Measurements from ENCODE around the gene OR52M1. TPM values are rescaled to one million over a fixed set of nuclear protein-coding genes. Genes with fewer than 3 reads are reported as not detected.

Gene OR52M1
- total and polyA plus RNA-seq, 2 donors: not detected

DNA sequence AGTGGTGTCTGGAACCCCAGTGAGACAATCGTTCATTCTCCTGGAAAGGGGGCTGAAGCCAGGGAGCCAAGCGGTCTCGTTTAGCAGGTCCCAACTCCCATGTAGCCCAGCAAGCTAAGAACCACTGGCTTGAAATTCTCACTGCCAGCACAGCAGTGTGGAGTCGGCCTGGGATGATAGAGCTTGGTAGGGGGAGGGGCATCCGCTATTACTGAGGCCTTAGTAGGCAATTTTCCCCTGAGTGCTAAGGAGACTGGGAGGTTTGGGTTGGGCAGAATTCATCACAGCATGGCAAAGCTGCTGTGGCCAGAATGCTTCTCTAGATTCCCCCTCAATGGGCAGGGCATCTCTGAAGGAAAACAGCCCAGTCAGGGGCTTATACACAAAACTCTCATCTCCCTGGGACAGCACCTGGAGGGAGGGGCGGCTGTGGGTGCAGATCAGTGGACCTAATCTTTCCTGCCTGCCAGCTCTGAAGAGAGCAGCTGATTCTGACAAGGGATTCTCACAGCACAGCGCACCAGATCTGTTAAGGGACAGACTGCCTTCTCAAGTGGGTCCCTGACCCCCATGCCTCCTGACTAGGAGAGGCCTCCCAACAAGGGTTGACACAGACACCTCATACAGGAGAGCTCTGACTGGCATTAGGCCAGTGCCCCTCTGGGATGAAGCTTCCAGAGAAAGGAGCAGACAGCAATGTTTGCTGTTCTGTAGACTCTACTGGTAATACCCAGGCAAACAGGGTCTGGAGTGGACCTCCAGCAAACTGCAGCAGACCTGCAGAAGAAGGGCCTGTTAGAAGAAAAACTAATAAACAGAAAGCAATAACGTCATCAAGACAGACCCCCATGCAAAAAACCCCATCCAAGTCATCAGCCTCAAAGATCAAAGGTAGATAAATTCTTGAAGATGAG is 14.8 kb downstream of the OR52M1 start:
- Histone ChIP-seq H3K36me3 (ENCODE audit: control insufficient read depth in 2 of 2, insufficient read depth in 2 of 2, low read length in 1 of 2) (no peaks in the 10 kb centered on the region), H3K9me3 (ENCODE audit: control insufficient read depth in 2 of 2, insufficient read depth in 1 of 2, low read length in 1 of 2) (no peaks in the 10 kb centered on the region), H3K4me1 (ENCODE audit: control insufficient read depth in 2 of 2, insufficient read depth in 2 of 2, low read length in 2 of 2) (no peaks in the 10 kb centered on the region), H3K27me3 (ENCODE audit: control insufficient read depth in 2 of 2, insufficient read depth in 1 of 2, low read length in 1 of 2) (no peaks in the 10 kb centered on the region), H3K4me3 (ENCODE audit: low read length in 2 of 2) (no peak overlapping the region), H3K27ac (ENCODE audit: low read depth in 1 of 2, low read length in 1 of 2) (no peak overlapping the region)
- DNase-seq (ENCODE audit: low read depth in 6 of 9, low spot score in 9 of 9): no peak
- WGBS: 82% methylated on average over 8 of the region's 8 CpGs

DNA sequence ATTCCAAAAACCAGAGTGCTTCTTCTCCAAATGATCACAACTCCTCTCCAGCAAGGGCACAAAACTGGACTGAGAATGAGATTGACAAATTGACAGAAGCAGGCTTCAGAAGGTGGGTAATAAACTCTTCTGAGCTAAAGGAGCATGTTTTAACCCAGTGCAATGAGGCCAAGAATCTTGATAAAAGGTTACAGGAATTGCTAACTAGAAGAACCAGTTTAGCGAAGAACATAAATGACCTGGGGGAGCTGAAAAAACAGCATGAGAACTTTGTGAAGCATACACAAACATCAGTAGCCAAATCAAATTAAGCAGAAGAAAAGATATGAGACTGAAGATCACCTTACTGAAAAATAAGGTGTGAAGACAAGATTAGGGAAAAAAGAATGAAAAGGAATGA is 15.5 kb downstream of the OR52M1 start:
- H3K9me3 ChIP-seq (ENCODE audit: control insufficient read depth in 2 of 2, insufficient read depth in 1 of 2, low read length in 1 of 2): no peaks in the 10 kb centered on the region
- no peaks in the 10 kb centered on the region for H3K36me3 ChIP-seq (ENCODE audit: control insufficient read depth in 2 of 2, insufficient read depth in 2 of 2, low read length in 1 of 2)
- H3K27me3 ChIP-seq (ENCODE audit: control insufficient read depth in 2 of 2, insufficient read depth in 1 of 2, low read length in 1 of 2): no peaks in the 10 kb centered on the region
- H3K27ac ChIP-seq (ENCODE audit: low read depth in 1 of 2, low read length in 1 of 2): no peak overlapping the region
- no peak for DNase-seq (ENCODE audit: low read depth in 6 of 9, low spot score in 9 of 9)
- 91% methylated on average over 1 of the region's 1 CpG for WGBS
- no peak overlapping the region for H3K4me3 ChIP-seq (ENCODE audit: low read length in 2 of 2)
- no peaks in the 10 kb centered on the region for H3K4me1 ChIP-seq (ENCODE audit: control insufficient read depth in 2 of 2, insufficient read depth in 2 of 2, low read length in 2 of 2)

DNA sequence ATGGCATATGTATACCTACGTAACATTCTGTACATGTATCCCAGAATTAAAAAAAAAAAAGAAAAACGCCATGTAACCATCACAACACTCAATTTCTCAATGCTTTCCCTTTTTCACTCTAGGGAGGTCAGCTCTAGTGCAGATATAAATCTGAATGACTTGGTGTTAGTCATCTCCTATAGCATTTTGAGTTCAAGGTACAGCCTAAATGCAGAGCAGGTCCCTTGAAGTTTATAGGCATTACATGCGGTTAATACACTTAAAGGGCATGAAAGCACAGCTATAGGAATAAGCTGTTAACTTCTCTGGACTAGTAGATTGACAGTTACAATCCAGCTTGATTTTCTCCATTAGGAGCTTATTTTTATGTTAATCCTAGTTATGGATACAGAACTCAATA is 20.4 kb downstream of the OR52M1 start:
- DNase-seq (ENCODE audit: low read depth in 6 of 9, low spot score in 9 of 9): no peak
- Histone ChIP-seq H3K36me3 (ENCODE audit: control insufficient read depth in 2 of 2, insufficient read depth in 2 of 2, low read length in 1 of 2) (no peaks in the 10 kb centered on the region), H3K9me3 (ENCODE audit: control insufficient read depth in 2 of 2, insufficient read depth in 1 of 2, low read length in 1 of 2) (no peaks in the 10 kb centered on the region), H3K4me3 (ENCODE audit: low read length in 2 of 2) (no peak overlapping the region), H3K4me1 (ENCODE audit: control insufficient read depth in 2 of 2, insufficient read depth in 2 of 2, low read length in 2 of 2) (no peaks in the 10 kb centered on the region), H3K27ac (ENCODE audit: low read depth in 1 of 2, low read length in 1 of 2) (no peak overlapping the region), H3K27me3 (ENCODE audit: control insufficient read depth in 2 of 2, insufficient read depth in 1 of 2, low read length in 1 of 2) (no peaks in the 10 kb centered on the region)
- WGBS: 90% methylated on average over 3 of the region's 3 CpGs

DNA sequence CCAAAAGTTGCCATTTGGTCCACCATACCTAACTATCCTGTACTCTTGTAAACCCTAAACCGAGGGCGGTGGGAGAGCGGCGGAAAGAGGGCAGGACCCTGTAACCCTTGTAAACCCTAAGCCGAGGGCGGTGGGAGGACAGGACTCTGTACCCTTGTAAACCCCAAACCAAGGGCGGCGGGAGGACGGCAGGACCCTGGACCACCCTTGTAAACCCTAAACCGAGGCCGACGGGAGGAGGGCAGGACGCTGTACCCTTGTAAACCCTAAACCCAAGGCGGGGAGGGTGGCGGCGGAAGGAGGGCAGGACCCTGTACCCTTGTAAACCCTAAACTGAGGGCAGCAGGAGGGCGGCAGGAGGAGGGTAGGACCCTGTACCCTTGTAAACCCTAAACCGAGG is 24.1 kb downstream of the OR52M1 start:
- H3K4me1 ChIP-seq (ENCODE audit: control insufficient read depth in 2 of 2, insufficient read depth in 2 of 2, low read length in 2 of 2): no peaks in the 10 kb centered on the region
- no peak overlapping the region for H3K27ac ChIP-seq (ENCODE audit: low read depth in 1 of 2, low read length in 1 of 2)
- H3K9me3 ChIP-seq (ENCODE audit: control insufficient read depth in 2 of 2, insufficient read depth in 1 of 2, low read length in 1 of 2): no peaks in the 10 kb centered on the region
- WGBS: 95% methylated on average over 18 of the region's 18 CpGs
- no peaks in the 10 kb centered on the region for H3K36me3 ChIP-seq (ENCODE audit: control insufficient read depth in 2 of 2, insufficient read depth in 2 of 2, low read length in 1 of 2)
- no peak overlapping the region for H3K4me3 ChIP-seq (ENCODE audit: low read length in 2 of 2)
- no peak for DNase-seq (ENCODE audit: low read depth in 6 of 9, low spot score in 9 of 9)
- H3K27me3 ChIP-seq (ENCODE audit: control insufficient read depth in 2 of 2, insufficient read depth in 1 of 2, low read length in 1 of 2): no peaks in the 10 kb centered on the region

DNA sequence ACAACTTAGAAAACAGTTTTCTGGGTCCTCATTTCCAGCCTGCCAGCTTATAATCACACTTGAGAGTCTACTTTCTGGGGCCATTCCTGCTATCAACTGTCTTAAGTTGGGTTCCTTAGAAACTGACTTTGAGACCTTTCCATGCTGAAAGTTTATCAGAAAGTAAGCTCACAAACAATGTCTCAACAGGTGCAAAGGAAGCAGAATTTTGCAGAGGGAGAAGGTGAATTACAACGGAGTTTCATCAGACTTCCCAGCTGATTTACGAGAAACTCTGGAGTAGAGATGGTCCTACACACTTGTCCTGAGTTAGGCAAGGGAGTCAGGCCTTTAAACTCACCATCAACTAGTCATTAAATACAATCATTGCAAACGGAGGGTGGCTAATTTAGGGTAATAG is 31.9 kb downstream of the OR52M1 start:
- Histone ChIP-seq H3K9me3 (ENCODE audit: control insufficient read depth in 2 of 2, insufficient read depth in 1 of 2, low read length in 1 of 2) (no peaks in the 10 kb centered on the region), H3K27me3 (ENCODE audit: control insufficient read depth in 2 of 2, insufficient read depth in 1 of 2, low read length in 1 of 2) (peaks cover 0 to 2% of the 10 kb centered on the region in 2 donors), H3K4me1 (ENCODE audit: control insufficient read depth in 2 of 2, insufficient read depth in 2 of 2, low read length in 2 of 2) (no peaks in the 10 kb centered on the region), H3K36me3 (ENCODE audit: control insufficient read depth in 2 of 2, insufficient read depth in 2 of 2, low read length in 1 of 2) (no peaks in the 10 kb centered on the region), H3K4me3 (ENCODE audit: low read length in 2 of 2) (no peak overlapping the region), H3K27ac (ENCODE audit: low read depth in 1 of 2, low read length in 1 of 2) (no peak overlapping the region)
- WGBS: 90% methylated on average over 3 of the region's 3 CpGs
- DNase-seq (ENCODE audit: low read depth in 6 of 9, low spot score in 9 of 9): no peak

DNA sequence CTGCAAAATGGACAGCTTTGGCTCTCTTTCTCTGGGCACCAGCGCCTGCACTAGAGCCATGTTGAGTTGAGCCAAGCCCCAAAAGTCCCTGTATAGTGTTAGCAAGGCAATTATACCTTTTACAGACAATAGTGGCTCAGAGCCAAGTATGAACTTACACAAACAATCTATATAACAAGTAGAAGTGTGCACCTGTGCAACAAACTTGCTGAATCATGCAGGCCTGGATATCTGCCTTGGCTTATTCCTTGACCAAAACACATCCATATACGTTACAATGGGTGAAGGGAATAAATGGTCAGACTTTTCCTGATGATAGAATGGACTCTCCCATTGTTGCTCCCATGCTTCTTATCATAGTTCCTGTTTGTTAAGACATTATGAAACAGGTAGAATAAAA is 32.8 kb downstream of the OR52M1 start:
- no peaks in the 10 kb centered on the region for H3K9me3 ChIP-seq (ENCODE audit: control insufficient read depth in 2 of 2, insufficient read depth in 1 of 2, low read length in 1 of 2)
- DNase-seq (ENCODE audit: low read depth in 6 of 9, low spot score in 9 of 9): no peak
- H3K36me3 ChIP-seq (ENCODE audit: control insufficient read depth in 2 of 2, insufficient read depth in 2 of 2, low read length in 1 of 2): no peaks in the 10 kb centered on the region
- H3K27ac ChIP-seq (ENCODE audit: low read depth in 1 of 2, low read length in 1 of 2): no peak overlapping the region
- no peak overlapping the region for H3K4me3 ChIP-seq (ENCODE audit: low read length in 2 of 2)
- 75% methylated on average over 2 of the region's 2 CpGs for WGBS
- H3K27me3 ChIP-seq (ENCODE audit: control insufficient read depth in 2 of 2, insufficient read depth in 1 of 2, low read length in 1 of 2): peaks cover 0 to 2% of the 10 kb centered on the region in 2 donors
- H3K4me1 ChIP-seq (ENCODE audit: control insufficient read depth in 2 of 2, insufficient read depth in 2 of 2, low read length in 2 of 2): no peaks in the 10 kb centered on the region

DNA sequence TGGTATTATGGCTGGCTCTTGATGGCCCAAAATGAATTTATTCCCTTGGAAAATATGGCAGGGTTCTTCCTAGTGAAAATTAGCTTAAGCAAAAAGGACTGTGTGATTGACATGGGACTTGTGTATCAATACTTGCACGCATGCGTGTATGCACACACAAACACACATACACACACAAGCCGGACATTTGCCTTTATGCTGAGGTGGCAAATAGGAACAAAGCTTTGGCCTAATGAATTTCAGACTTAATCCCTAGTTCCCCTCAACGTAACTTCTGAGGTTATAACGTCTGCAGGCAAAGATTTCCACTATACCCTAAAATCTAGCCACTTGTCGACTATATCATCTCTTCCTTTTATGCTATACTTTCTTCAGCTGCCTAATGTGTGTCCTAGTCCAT is 33.6 kb downstream of the OR52M1 start:
- Histone ChIP-seq H3K27ac (ENCODE audit: low read depth in 1 of 2, low read length in 1 of 2) (no peak overlapping the region), H3K9me3 (ENCODE audit: control insufficient read depth in 2 of 2, insufficient read depth in 1 of 2, low read length in 1 of 2) (no peaks in the 10 kb centered on the region), H3K27me3 (ENCODE audit: control insufficient read depth in 2 of 2, insufficient read depth in 1 of 2, low read length in 1 of 2) (peaks cover 0 to 2% of the 10 kb centered on the region in 2 donors), H3K4me3 (ENCODE audit: low read length in 2 of 2) (no peak overlapping the region), H3K4me1 (ENCODE audit: control insufficient read depth in 2 of 2, insufficient read depth in 2 of 2, low read length in 2 of 2) (no peaks in the 10 kb centered on the region), H3K36me3 (ENCODE audit: control insufficient read depth in 2 of 2, insufficient read depth in 2 of 2, low read length in 1 of 2) (no peaks in the 10 kb centered on the region)
- 88% methylated on average over 6 of the region's 6 CpGs for WGBS
- DNase-seq (ENCODE audit: low read depth in 6 of 9, low spot score in 9 of 9): no peak

DNA sequence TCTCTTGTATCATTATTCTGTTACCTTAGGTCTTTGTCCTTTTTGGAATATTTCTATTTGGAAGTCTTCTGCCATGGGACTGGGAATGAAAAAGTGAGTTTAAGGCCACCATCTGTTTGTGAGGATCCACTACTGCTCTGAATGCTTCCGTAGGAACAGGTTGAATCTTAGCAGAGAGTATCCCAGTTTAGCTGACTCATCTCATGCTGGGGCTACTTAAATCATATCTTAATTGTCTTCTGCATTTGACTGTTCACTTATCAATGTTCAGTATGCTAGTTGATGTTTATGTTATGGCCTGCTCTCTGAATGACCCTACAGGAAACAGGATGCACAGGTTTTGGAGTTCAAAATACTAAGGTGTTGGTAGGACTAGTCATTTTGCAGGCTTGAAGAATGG is 35.1 kb downstream of the OR52M1 start:
- Histone ChIP-seq H3K27ac (ENCODE audit: low read depth in 1 of 2, low read length in 1 of 2) (no peak overlapping the region), H3K36me3 (ENCODE audit: control insufficient read depth in 2 of 2, insufficient read depth in 2 of 2, low read length in 1 of 2) (no peaks in the 10 kb centered on the region), H3K4me1 (ENCODE audit: control insufficient read depth in 2 of 2, insufficient read depth in 2 of 2, low read length in 2 of 2) (no peaks in the 10 kb centered on the region), H3K4me3 (ENCODE audit: low read length in 2 of 2) (no peak overlapping the region), H3K9me3 (ENCODE audit: control insufficient read depth in 2 of 2, insufficient read depth in 1 of 2, low read length in 1 of 2) (no peaks in the 10 kb centered on the region), H3K27me3 (ENCODE audit: control insufficient read depth in 2 of 2, insufficient read depth in 1 of 2, low read length in 1 of 2) (peaks cover 0 to 2% of the 10 kb centered on the region in 2 donors)
- no peak for DNase-seq (ENCODE audit: low read depth in 6 of 9, low spot score in 9 of 9)
- WGBS: 96% methylated on average over 1 of the region's 1 CpG

DNA sequence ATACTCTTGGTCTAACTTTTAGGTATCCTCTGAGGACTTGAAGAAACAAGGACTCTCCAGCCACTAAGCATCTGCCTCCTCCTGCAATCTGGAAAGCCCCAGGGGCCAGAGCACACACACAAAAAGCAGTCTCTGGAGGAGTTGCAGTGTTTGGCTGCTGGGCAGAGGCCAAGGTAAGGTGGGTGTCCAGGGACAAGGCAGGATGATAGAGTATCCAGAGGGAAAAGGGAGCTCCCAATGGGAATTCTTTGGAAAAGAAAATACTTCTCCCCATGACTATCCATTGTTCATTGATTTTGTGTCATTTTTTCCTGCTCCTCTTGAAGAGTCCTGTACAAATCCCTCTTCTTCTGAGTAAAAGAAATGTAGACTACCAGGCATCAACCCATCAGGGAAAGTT is 36.5 kb downstream of the OR52M1 start, which contains the start of gene OR52I2:
OR52I2 (plus strand) TSS at position 301 of the 400 bp plus-strand sequence.
- Histone ChIP-seq H3K9me3 (ENCODE audit: control insufficient read depth in 2 of 2, insufficient read depth in 1 of 2, low read length in 1 of 2) (no peaks in the 10 kb centered on the region), H3K36me3 (ENCODE audit: control insufficient read depth in 2 of 2, insufficient read depth in 2 of 2, low read length in 1 of 2) (no peaks in the 10 kb centered on the region), H3K27me3 (ENCODE audit: control insufficient read depth in 2 of 2, insufficient read depth in 1 of 2, low read length in 1 of 2) (peaks cover 0 to 2% of the 10 kb centered on the region in 2 donors), H3K4me3 (ENCODE audit: low read length in 2 of 2) (no peak within 1 kb of the TSS), H3K27ac (ENCODE audit: low read depth in 1 of 2, low read length in 1 of 2) (no peak within 1 kb of the TSS), H3K4me1 (ENCODE audit: control insufficient read depth in 2 of 2, insufficient read depth in 2 of 2, low read length in 2 of 2) (no peaks in the 10 kb centered on the region)
- no peak for DNase-seq (ENCODE audit: low read depth in 6 of 9, low spot score in 9 of 9)

Data from thymus (tissue), 11 donors.